ENCODE measurements around the gene NPB. TPM values are rescaled to one million over a fixed set of nuclear protein-coding genes. Genes with fewer than 3 reads are reported as not detected.
A peak's percentile ranks its signal among the peaks of the same experiment; 100 is the strongest.

Gene NPB
- total RNA-seq, 1 donor from 2014 or later = 1.3 TPM

GRCh38 chr17:81918832-81919545, 17.0 kb downstream of the NPB start:
- no peak for TF ChIP-seq CTCF (IDR thresholded peaks at IDR 0.05)
- Mint-ChIP-seq H3K36me3 (ENCODE audit: low read depth) (peaks cover 13% of the 10 kb centered on the region), H3K27ac (ENCODE audit: unreplicated experiment) (peak overlapping the region; percentile 68), H3K4me3 (ENCODE audit: unreplicated experiment) (no peak overlapping the region), H3K4me1 (ENCODE audit: low read depth) (peaks cover 42% of the 10 kb centered on the region), H3K9me3 (ENCODE audit: low read depth) (no peaks in the 10 kb centered on the region), H3K27me3 (ENCODE audit: low read depth) (no peaks in the 10 kb centered on the region)
- DNase-seq (ENCODE audit: low spot score) = no peak

GRCh38 chr17:81920612-81921536, 18.8 kb downstream of the NPB start:
- H3K36me3 Mint-ChIP-seq (ENCODE audit: low read depth) = peaks cover 8% of the 10 kb centered on the region
- H3K27ac Mint-ChIP-seq (ENCODE audit: unreplicated experiment) = no peak overlapping the region
- no peak for DNase-seq (ENCODE audit: low spot score)
- H3K4me1 Mint-ChIP-seq (ENCODE audit: low read depth) = peaks cover 54% of the 10 kb centered on the region
- H3K9me3 Mint-ChIP-seq (ENCODE audit: low read depth) = no peaks in the 10 kb centered on the region
- no peaks in the 10 kb centered on the region for H3K27me3 Mint-ChIP-seq (ENCODE audit: low read depth)
- H3K4me3 Mint-ChIP-seq (ENCODE audit: unreplicated experiment) = no peak overlapping the region
- TF ChIP-seq CTCF (IDR thresholded peaks at IDR 0.05) = no peak

- H3K27me3 Mint-ChIP-seq (ENCODE audit: low read depth) = no peaks in the 10 kb centered on the region
- no peak overlapping the region for H3K27ac Mint-ChIP-seq (ENCODE audit: unreplicated experiment)
- peaks cover 56% of the 10 kb centered on the region for H3K4me1 Mint-ChIP-seq (ENCODE audit: low read depth)
- H3K9me3 Mint-ChIP-seq (ENCODE audit: low read depth) = no peaks in the 10 kb centered on the region
- TF ChIP-seq CTCF (IDR thresholded peaks at IDR 0.05) = no peak
- H3K36me3 Mint-ChIP-seq (ENCODE audit: low read depth) = peaks cover 8% of the 10 kb centered on the region
- no peak for DNase-seq (ENCODE audit: low spot score)
- H3K4me3 Mint-ChIP-seq (ENCODE audit: unreplicated experiment) = no peak overlapping the region
Measured at GRCh38 chr17:81921537-81921862, 19.5 kb downstream of the NPB start.

- H3K4me3 Mint-ChIP-seq (ENCODE audit: unreplicated experiment) = no peak overlapping the region
- peaks cover 8% of the 10 kb centered on the region for H3K36me3 Mint-ChIP-seq (ENCODE audit: low read depth)
- no peak for DNase-seq (ENCODE audit: low spot score)
- no peaks in the 10 kb centered on the region for H3K9me3 Mint-ChIP-seq (ENCODE audit: low read depth)
- peak overlapping the region; percentile 49 for H3K27ac Mint-ChIP-seq (ENCODE audit: unreplicated experiment)
- H3K4me1 Mint-ChIP-seq (ENCODE audit: low read depth) = peaks cover 50% of the 10 kb centered on the region
- TF ChIP-seq CTCF (IDR thresholded peaks at IDR 0.05) = no peak
- no peaks in the 10 kb centered on the region for H3K27me3 Mint-ChIP-seq (ENCODE audit: low read depth)
Measured at GRCh38 chr17:81921996-81922565, 20.0 kb downstream of the NPB start.

- Mint-ChIP-seq H3K4me3 (ENCODE audit: unreplicated experiment) (no peak overlapping the region), H3K36me3 (ENCODE audit: low read depth) (peaks cover 8% of the 10 kb centered on the region), H3K27ac (ENCODE audit: unreplicated experiment) (peak overlapping the region; percentile 49), H3K4me1 (ENCODE audit: low read depth) (peaks cover 46% of the 10 kb centered on the region), H3K9me3 (ENCODE audit: low read depth) (no peaks in the 10 kb centered on the region), H3K27me3 (ENCODE audit: low read depth) (no peaks in the 10 kb centered on the region)
- no peak for TF ChIP-seq CTCF (IDR thresholded peaks at IDR 0.05)
- DNase-seq (ENCODE audit: low spot score) = no peak
Measured at GRCh38 chr17:81922566-81923301, 20.7 kb downstream of the NPB start.
